Liver (tissue), 9 donors: ENCODE results near the gene SGPP2. TPM values are rescaled to one million over a fixed set of nuclear protein-coding genes. Genes with fewer than 3 reads are reported as not detected.

ENCODE experiments used
- DNase-seq: peaks from one replicate; pipeline ENCODE4 v3.0.0-alpha.2; 2017; ENCODE audit warnings: low spot score
- H3K27ac ChIP-seq, 2 donors: one replicate each; pipeline ENCODE4 v1.7.0; 2013; ENCODE audit warnings: inconsistent platforms in 2 of 2, low read length in 2 of 2, control low read depth in 1 of 2, low read depth in 1 of 2, mild to moderate bottlenecking in 1 of 2
- H3K27me3 ChIP-seq, 4 donors: one replicate each; pipeline versions ENCODE4 v1.6.1 to v1.7.0; 2013; ENCODE audit warnings: low read length in 3 of 4, inconsistent platforms in 1 of 4, mild to moderate bottlenecking in 1 of 4, moderate library complexity in 1 of 4; ENCODE audit not compliant: control insufficient read depth in 4 of 4, insufficient read depth in 4 of 4
- H3K36me3 ChIP-seq, 4 donors: one replicate each; pipeline versions ENCODE4 v1.6.1 to v1.7.0; 2013; ENCODE audit warnings: low read length in 3 of 4, mild to moderate bottlenecking in 3 of 4, low read depth in 1 of 4, moderate library complexity in 1 of 4; ENCODE audit not compliant: control insufficient read depth in 4 of 4, insufficient read depth in 3 of 4
- H3K4me1 ChIP-seq, 4 donors: one replicate each; pipeline versions ENCODE4 v1.6.1 to v1.7.0; 2013; ENCODE audit warnings: low read length in 3 of 4, mild to moderate bottlenecking in 3 of 4, moderate library complexity in 1 of 4; ENCODE audit not compliant: control insufficient read depth in 4 of 4, insufficient read depth in 4 of 4
- H3K4me3 ChIP-seq, 3 donors: one replicate each; pipeline versions ENCODE4 v1.6.1 to v1.7.0; 2013; ENCODE audit warnings: low read length in 3 of 3, control low read depth in 1 of 3, low read depth in 1 of 3, mild to moderate bottlenecking in 1 of 3
- H3K9ac ChIP-seq, 2 donors: one replicate each; pipeline ENCODE4 v1.7.0; 2013; ENCODE audit warnings: low read length in 2 of 2, mild to moderate bottlenecking in 2 of 2, moderate library complexity in 2 of 2, control low read depth in 1 of 2, low read depth in 1 of 2
- H3K9me3 ChIP-seq, 4 donors: one replicate each; pipeline versions ENCODE4 v1.6.1 to v1.7.0; 2013; ENCODE audit warnings: low read length in 3 of 4; ENCODE audit not compliant: control insufficient read depth in 4 of 4
- ATF3 ChIP-seq: IDR thresholded peaks from 2 replicates; pipeline ENCODE4 v1.6.1; 2016; ENCODE audit warnings: antibody characterized with exemption
- EGR1 ChIP-seq, 2 donors: IDR thresholded peaks; 2 replicates each; pipeline ENCODE4 v1.6.1; 2016 to 2018; ENCODE audit warnings: antibody characterized with exemption in 2 of 2, low read depth in 2 of 2
- FOXA1 ChIP-seq: IDR thresholded peaks from 2 replicates; pipeline ENCODE4 v1.6.1; 2016; ENCODE audit warnings: antibody characterized with exemption
- FOXA2 ChIP-seq: IDR thresholded peaks from 2 replicates; pipeline ENCODE4 v1.6.1; 2016; ENCODE audit warnings: antibody characterized with exemption
- GABPA ChIP-seq, 2 donors: IDR thresholded peaks in 1 of 2; conservative IDR thresholded peaks in 1 of 2; 2 replicates each; pipeline ENCODE4 v1.6.1; 2016; ENCODE audit warnings: antibody characterized with exemption in 2 of 2, mild to moderate bottlenecking in 1 of 2, moderate library complexity in 1 of 2
- HNF4A ChIP-seq, 2 donors: conservative IDR thresholded peaks; 2 replicates each; pipeline ENCODE4 v1.6.1; 2016; ENCODE audit warnings: antibody characterized with exemption in 2 of 2, mild to moderate bottlenecking in 2 of 2
- HNF4G ChIP-seq: IDR thresholded peaks from 2 replicates; pipeline ENCODE4 v1.6.1; 2016; ENCODE audit warnings: antibody characterized with exemption
- JUND ChIP-seq, 2 donors: IDR thresholded peaks; 2 replicates each; pipeline ENCODE4 v1.6.1; 2016; ENCODE audit warnings: antibody characterized with exemption in 2 of 2
- MAX ChIP-seq: IDR thresholded peaks from 2 replicates; pipeline ENCODE4 v1.6.1; 2016; ENCODE audit warnings: antibody characterized with exemption
- NR2F2 ChIP-seq: IDR thresholded peaks from 2 replicates; pipeline ENCODE4 v1.6.1; 2016; ENCODE audit warnings: antibody characterized with exemption
- RAD21 ChIP-seq, 2 donors: IDR thresholded peaks; 2 replicates each; pipeline ENCODE4 v1.6.1; 2016; ENCODE audit warnings: antibody characterized with exemption in 2 of 2, mild to moderate bottlenecking in 2 of 2
- RXRA ChIP-seq, 2 donors: IDR thresholded peaks; 2 replicates each; pipeline ENCODE4 v1.6.1; 2017 to 2018; ENCODE audit warnings: antibody characterized with exemption in 2 of 2, mild to moderate bottlenecking in 1 of 2
- SP1 ChIP-seq: IDR thresholded peaks from 2 replicates; pipeline ENCODE4 v1.6.1; 2018; ENCODE audit warnings: antibody characterized with exemption, mild to moderate bottlenecking
- TAF1 ChIP-seq: conservative IDR thresholded peaks from 2 replicates; pipeline ENCODE4 v1.6.1; 2016; ENCODE audit warnings: antibody characterized with exemption, mild to moderate bottlenecking
- YY1 ChIP-seq: IDR thresholded peaks from 2 replicates; pipeline ENCODE4 v1.6.1; 2016; ENCODE audit warnings: antibody characterized with exemption, mild to moderate bottlenecking
- ZBTB33 ChIP-seq: IDR thresholded peaks from 2 replicates; pipeline ENCODE4 v1.6.1; 2016; ENCODE audit warnings: antibody characterized with exemption
- WGBS: extraction: QIAGEN DNeasy Blood & Tissue Kit; methylation state at CpG from one replicate; pipeline ENCODE4 v1.1.7; 2013; 5-methylcytosine and 5-hydroxymethylcytosine counted together
- polyA plus RNA-seq, 2 donors: library from polyadenylated mRNA; stranded (reverse) in 1 of 2; unstranded in 1 of 2; fragments of 200-250 nt in 1 of 2; fragments of >200 nt in 1 of 2; fragmentation: Nextera tagmentation in 1 of 2; extraction: Ambion mirVana in 1 of 2; gene quantifications; one replicate each; pipeline versions ENCODE4 v1.2.1 to v1.2.3, GENCODE V29; 2013 to 2015
- total RNA-seq, 2 donors: library from RNA; depleted of rRNA; stranded (reverse); fragments of >200 nt; gene quantifications; one replicate each; pipeline ENCODE4 v1.2.3, GENCODE V29; 2014
- TF ChIP-seq, protein P1 (sequence below): fragments of 150-350 bp; IDR thresholded peaks from 2 replicates; pipeline ENCODE4 v1.5.1; 2017; ENCODE audit warnings: improper control_type of control experiment, low read depth, low read length; ENCODE audit not compliant: missing input control
- TF ChIP-seq, protein P2 (sequence below): IDR thresholded peaks from 2 replicates; pipeline ENCODE4 v1.6.1; 2016; ENCODE audit warnings: antibody characterized with exemption, mild to moderate bottlenecking
- donor health status: healthy.
- donor health status: healthy.
- donor health status: healthy.
- donor health status: healthy.
- donor health status: healthy.

The SGPP2 gene
- total and polyA plus RNA-seq, 4 donors, result 0.16 to 0.33 (median 0.31) TPM; not detected in 1

DNA sequence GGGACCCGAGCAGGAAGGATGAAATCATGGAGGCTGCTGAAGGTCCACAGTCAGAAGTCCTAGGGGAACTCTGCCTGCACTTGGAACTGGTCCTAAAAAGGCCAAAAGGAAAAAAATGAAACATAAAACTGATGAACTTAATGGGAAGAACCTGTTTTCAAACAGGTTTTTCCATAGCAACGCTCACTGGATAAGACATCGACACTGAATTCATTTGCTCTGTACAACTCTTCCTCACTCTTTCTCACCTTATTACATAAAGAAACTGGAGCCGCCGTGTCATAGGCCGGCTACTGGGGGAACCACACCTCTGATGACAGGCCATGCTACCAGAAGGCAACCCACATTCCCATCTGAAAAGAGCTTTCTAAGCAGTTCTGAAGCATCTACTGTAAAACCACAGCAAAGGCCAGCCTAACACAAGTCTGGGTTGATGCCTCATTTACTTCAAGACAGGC, 147.9 kb downstream of the SGPP2 start:
- H3K27ac ChIP-seq, result peak overlapping the region in 1 of 2 donors; percentile 6
- no peaks in the 10 kb centered on the region for H3K9me3 ChIP-seq
- H3K4me3 ChIP-seq, result no peak overlapping the region
- H3K27me3 ChIP-seq, result no peaks in the 10 kb centered on the region
- no peak overlapping the region for H3K9ac ChIP-seq
- TF ChIP-seq RAD21 (IDR thresholded peaks at IDR 0.05), result no peak
- H3K4me1 ChIP-seq, result peaks cover 0 to 6% (median 1%) of the 10 kb centered on the region in 4 donors
- DNase-seq, result no peak
- WGBS, result 94% methylated on average over 6 of the region's 6 CpGs
- peaks cover 0 to 12% (median 7%) of the 10 kb centered on the region in 4 donors for H3K36me3 ChIP-seq

- TF ChIP-seq, protein P1, sequence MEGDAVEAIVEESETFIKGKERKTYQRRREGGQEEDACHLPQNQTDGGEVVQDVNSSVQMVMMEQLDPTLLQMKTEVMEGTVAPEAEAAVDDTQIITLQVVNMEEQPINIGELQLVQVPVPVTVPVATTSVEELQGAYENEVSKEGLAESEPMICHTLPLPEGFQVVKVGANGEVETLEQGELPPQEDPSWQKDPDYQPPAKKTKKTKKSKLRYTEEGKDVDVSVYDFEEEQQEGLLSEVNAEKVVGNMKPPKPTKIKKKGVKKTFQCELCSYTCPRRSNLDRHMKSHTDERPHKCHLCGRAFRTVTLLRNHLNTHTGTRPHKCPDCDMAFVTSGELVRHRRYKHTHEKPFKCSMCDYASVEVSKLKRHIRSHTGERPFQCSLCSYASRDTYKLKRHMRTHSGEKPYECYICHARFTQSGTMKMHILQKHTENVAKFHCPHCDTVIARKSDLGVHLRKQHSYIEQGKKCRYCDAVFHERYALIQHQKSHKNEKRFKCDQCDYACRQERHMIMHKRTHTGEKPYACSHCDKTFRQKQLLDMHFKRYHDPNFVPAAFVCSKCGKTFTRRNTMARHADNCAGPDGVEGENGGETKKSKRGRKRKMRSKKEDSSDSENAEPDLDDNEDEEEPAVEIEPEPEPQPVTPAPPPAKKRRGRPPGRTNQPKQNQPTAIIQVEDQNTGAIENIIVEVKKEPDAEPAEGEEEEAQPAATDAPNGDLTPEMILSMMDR, result no peak
- TF ChIP-seq JUND (IDR thresholded peaks at IDR 0.05) (peak in 1 of 2 donors; percentile 9), HNF4A (conservative IDR thresholded peaks at IDR 0.05) (peak; percentile 40 to 64), FOXA1 (no peak), TAF1 (no peak), ZBTB33 (no peak), RXRA (IDR thresholded peaks at IDR 0.05) (peak in 1 of 2 donors; percentile 49), EGR1 (IDR thresholded peaks at IDR 0.05; ENCODE audit: low read depth in 2 of 2) (no peak), FOXA2 (no peak), YY1 (peak; percentile 61), SP1 (peak; percentile 13), RAD21 (IDR thresholded peaks at IDR 0.05) (peak; percentile 20 to 29), HNF4G (no peak), GABPA (IDR thresholded peaks at IDR 0.05 in 1 of 2, conservative IDR thresholded peaks at IDR 0.05 in 1 of 2) (no peak), MAX (peak; percentile 23), NR2F2 (no peak), ATF3 (no peak)
- TF ChIP-seq, protein P2, sequence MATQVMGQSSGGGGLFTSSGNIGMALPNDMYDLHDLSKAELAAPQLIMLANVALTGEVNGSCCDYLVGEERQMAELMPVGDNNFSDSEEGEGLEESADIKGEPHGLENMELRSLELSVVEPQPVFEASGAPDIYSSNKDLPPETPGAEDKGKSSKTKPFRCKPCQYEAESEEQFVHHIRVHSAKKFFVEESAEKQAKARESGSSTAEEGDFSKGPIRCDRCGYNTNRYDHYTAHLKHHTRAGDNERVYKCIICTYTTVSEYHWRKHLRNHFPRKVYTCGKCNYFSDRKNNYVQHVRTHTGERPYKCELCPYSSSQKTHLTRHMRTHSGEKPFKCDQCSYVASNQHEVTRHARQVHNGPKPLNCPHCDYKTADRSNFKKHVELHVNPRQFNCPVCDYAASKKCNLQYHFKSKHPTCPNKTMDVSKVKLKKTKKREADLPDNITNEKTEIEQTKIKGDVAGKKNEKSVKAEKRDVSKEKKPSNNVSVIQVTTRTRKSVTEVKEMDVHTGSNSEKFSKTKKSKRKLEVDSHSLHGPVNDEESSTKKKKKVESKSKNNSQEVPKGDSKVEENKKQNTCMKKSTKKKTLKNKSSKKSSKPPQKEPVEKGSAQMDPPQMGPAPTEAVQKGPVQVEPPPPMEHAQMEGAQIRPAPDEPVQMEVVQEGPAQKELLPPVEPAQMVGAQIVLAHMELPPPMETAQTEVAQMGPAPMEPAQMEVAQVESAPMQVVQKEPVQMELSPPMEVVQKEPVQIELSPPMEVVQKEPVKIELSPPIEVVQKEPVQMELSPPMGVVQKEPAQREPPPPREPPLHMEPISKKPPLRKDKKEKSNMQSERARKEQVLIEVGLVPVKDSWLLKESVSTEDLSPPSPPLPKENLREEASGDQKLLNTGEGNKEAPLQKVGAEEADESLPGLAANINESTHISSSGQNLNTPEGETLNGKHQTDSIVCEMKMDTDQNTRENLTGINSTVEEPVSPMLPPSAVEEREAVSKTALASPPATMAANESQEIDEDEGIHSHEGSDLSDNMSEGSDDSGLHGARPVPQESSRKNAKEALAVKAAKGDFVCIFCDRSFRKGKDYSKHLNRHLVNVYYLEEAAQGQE, result peak; percentile 37
- peaks cover 0 to 10% (median 5%) of the 10 kb centered on the region in 4 donors for H3K36me3 ChIP-seq
- peak overlapping the region in 1 of 2 donors; percentile 6 for H3K27ac ChIP-seq
- H3K27me3 ChIP-seq, result no peaks in the 10 kb centered on the region
- no peaks in the 10 kb centered on the region for H3K9me3 ChIP-seq
- no peak overlapping the region for H3K4me3 ChIP-seq
- peaks cover 0 to 6% (median 1%) of the 10 kb centered on the region in 4 donors for H3K4me1 ChIP-seq
- 35% methylated on average over 1 of the region's 1 CpG for WGBS
- no peak for DNase-seq
- no peak overlapping the region for H3K9ac ChIP-seq
Measured at GRCh38 chr2:222572751-222573174, 148.4 kb downstream of the SGPP2 start.
